HL-60 (cell line): ENCODE results near the gene ERICH4.

Source experiments
- DNase-seq, 2 experiments: peaks; one replicate each; pipeline ENCODE4 v3.0.0-alpha.2; 2010 to 2020; ENCODE audit warnings: low read depth in 1 of 2, low spot score in 1 of 2
- H3K27ac ChIP-seq: fragments of 250-450 bp; sonication (Bioruptor Pico); replicated peaks from 2 replicates; pipeline ENCODE4 v1.5.1; 2020; ENCODE audit warnings: mild to moderate bottlenecking, moderate library complexity
- H3K27me3 ChIP-seq: fragments of 250-450 bp; sonication (Bioruptor Pico); 2 replicates; pipeline ENCODE4 v1.5.1; 2021; ENCODE audit warnings: mild to moderate bottlenecking, moderate library complexity; ENCODE audit not compliant: insufficient read depth, poor library complexity, severe bottlenecking
- H3K4me3 ChIP-seq: replicated peaks from 2 replicates; pipeline ENCODE4 v1.5.1; 2011; ENCODE audit warnings: mild to moderate bottlenecking, control low read depth, low read length; ENCODE audit not compliant: insufficient read depth
- CTCF ChIP-seq: IDR thresholded peaks from one replicate; pipeline ENCODE4 v1.5.1; 2011; ENCODE audit warnings: low read length, control low read depth, inconsistent platforms; ENCODE audit not compliant: insufficient read depth
- GABPA ChIP-seq: IDR thresholded peaks from 2 replicates; pipeline ENCODE4 v1.6.1; 2012; ENCODE audit warnings: low read depth
- POLR2AphosphoS5 ChIP-seq: IDR thresholded peaks from 2 replicates; pipeline ENCODE4 v1.6.1; 2012; ENCODE audit warnings: low read depth
- REST ChIP-seq: IDR thresholded peaks from 2 replicates; pipeline ENCODE4 v1.6.1; 2012; ENCODE audit warnings: low read depth; ENCODE audit not compliant: insufficient replicate concordance
- SPI1 ChIP-seq: IDR thresholded peaks from 2 replicates; pipeline ENCODE4 v1.6.1; 2012; ENCODE audit warnings: low read depth, mild to moderate bottlenecking, borderline replicate concordance

Gene ERICH4

GRCh38 chr19:41443813-41444455 lies 978 bp downstream of the ERICH4 start:
- TF ChIP-seq REST, result no peak
- TF ChIP-seq CTCF, result no peak
- TF ChIP-seq SPI1, result no peak
- no peak for TF ChIP-seq POLR2AphosphoS5
- TF ChIP-seq GABPA, result no peak
- no peak overlapping the region for H3K4me3 ChIP-seq

GRCh38 chr19:41445575-41445974 lies 2.6 kb downstream of the ERICH4 start:
- H3K27ac ChIP-seq, result no peak overlapping the region
- no peak overlapping the region for H3K4me3 ChIP-seq
- no peaks in the 10 kb centered on the region for H3K27me3 ChIP-seq
- TF ChIP-seq SPI1, result no peak
- no peak for TF ChIP-seq REST
- no peak for TF ChIP-seq POLR2AphosphoS5
- no peak for TF ChIP-seq GABPA
- no peak for DNase-seq

More at GRCh38 chr19:41443813-41444455, 978 bp downstream of the ERICH4 start:
- Histone ChIP-seq H3K27me3 (no peaks in the 10 kb centered on the region), H3K27ac (no peak overlapping the region)
- DNase-seq, result no peak

GRCh38 chr19:41447732-41448332 lies 4.9 kb downstream of the ERICH4 start:
- no peak overlapping the region for H3K4me3 ChIP-seq
- DNase-seq, result no peak
- TF ChIP-seq POLR2AphosphoS5 (no peak), REST (no peak), SPI1 (no peak), CTCF (no peak), GABPA (no peak)
- no peaks in the 10 kb centered on the region for H3K27me3 ChIP-seq
- no peak overlapping the region for H3K27ac ChIP-seq
